WERI-Rb-1 (cell line): ENCODE results near the gene KIF20B.
A peak's percentile ranks its signal among the peaks of the same experiment; 100 is the strongest.

Source experiments
- DNase-seq: peaks from one replicate; pipeline ENCODE4 v3.0.0-alpha.2; 2020
- H3K27ac ChIP-seq: fragments of 250-450 bp; sonication (Bioruptor Pico); 2 replicates; pipeline ENCODE4 v1.5.1; 2020; ENCODE audit warnings: mild to moderate bottlenecking, moderate library complexity
- H3K27me3 ChIP-seq: fragments of 250-450 bp; sonication (Bioruptor Pico); 2 replicates; pipeline ENCODE4 v1.5.1; 2021; ENCODE audit warnings: mild to moderate bottlenecking, low read depth, moderate library complexity; ENCODE audit not compliant: insufficient read depth, severe bottlenecking
- H3K36me3 ChIP-seq: fragments of 250-450 bp; sonication (Bioruptor Pico); 2 replicates; pipeline ENCODE4 v1.5.1; 2020; ENCODE audit warnings: mild to moderate bottlenecking, moderate library complexity
- H3K4me3 ChIP-seq: 2 replicates; pipeline ENCODE4 v1.5.1; 2011; ENCODE audit warnings: low read depth, mild to moderate bottlenecking, control low read depth, low read length
- H3K9me3 ChIP-seq: fragments of 250-450 bp; sonication (Bioruptor Pico); 2 replicates; pipeline ENCODE4 v1.5.1; 2021; ENCODE audit warnings: mild to moderate bottlenecking, moderate library complexity; ENCODE audit not compliant: severe bottlenecking
- TF ChIP-seq, protein P1 (sequence below): IDR thresholded peaks from 2 replicates; pipeline ENCODE4 v1.5.1; 2011; ENCODE audit warnings: low read depth, mild to moderate bottlenecking, control low read depth, inconsistent platforms, low read length

Gene KIF20B

DNA sequence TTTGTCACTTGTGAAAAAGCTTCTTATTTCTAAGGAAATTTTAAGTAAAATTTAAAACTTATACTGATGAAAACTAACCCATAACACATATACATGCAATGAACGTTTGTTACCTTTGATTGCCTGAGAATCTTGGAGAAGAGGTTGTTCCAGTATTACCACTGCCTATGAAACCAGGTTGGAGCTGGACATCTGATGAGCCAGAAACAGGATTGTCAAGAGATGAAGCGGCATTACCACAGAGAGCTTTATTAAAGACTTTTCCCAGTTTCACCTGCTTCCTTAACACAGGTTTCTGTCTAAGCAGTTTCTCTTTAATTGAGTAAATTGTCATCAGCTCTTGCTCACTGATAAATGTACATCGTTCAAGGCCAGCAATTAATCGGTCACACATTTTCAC lies 9.0 kb upstream of the KIF20B start:
- H3K27me3 ChIP-seq, result no peaks in the 10 kb centered on the region

DNA sequence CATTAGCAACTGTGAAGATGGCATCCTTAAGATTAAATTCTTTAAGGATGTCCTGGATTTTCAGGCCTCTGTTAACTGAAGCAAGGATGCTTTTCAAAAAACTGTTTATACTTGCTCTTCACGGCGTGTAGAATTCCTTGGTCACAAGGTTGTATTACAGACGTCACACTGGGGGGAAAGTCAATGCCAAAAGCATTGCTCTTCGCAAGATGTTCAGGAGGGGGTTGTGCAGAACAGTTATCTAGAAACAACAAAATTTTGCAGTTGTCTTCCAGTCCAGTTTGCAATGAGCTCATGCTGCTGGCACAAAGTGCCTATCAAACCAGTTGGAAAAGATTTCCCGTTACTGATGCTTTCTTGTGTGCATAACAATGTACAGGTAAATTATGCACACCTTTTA lies 8.2 kb upstream of the KIF20B start:
- H3K27ac ChIP-seq, result no peak overlapping the region
- H3K9me3 ChIP-seq, result no peaks in the 10 kb centered on the region
- no peaks in the 10 kb centered on the region for H3K36me3 ChIP-seq
- no peaks in the 10 kb centered on the region for H3K27me3 ChIP-seq
- H3K4me3 ChIP-seq, result no peak overlapping the region
- DNase-seq, result no peak
- TF ChIP-seq, protein P1, sequence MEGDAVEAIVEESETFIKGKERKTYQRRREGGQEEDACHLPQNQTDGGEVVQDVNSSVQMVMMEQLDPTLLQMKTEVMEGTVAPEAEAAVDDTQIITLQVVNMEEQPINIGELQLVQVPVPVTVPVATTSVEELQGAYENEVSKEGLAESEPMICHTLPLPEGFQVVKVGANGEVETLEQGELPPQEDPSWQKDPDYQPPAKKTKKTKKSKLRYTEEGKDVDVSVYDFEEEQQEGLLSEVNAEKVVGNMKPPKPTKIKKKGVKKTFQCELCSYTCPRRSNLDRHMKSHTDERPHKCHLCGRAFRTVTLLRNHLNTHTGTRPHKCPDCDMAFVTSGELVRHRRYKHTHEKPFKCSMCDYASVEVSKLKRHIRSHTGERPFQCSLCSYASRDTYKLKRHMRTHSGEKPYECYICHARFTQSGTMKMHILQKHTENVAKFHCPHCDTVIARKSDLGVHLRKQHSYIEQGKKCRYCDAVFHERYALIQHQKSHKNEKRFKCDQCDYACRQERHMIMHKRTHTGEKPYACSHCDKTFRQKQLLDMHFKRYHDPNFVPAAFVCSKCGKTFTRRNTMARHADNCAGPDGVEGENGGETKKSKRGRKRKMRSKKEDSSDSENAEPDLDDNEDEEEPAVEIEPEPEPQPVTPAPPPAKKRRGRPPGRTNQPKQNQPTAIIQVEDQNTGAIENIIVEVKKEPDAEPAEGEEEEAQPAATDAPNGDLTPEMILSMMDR, result no peak

More for the DNA sequence above, 9.0 kb upstream of the KIF20B start:
- H3K27ac ChIP-seq, result no peak overlapping the region
- H3K4me3 ChIP-seq, result no peak overlapping the region
- H3K36me3 ChIP-seq, result no peaks in the 10 kb centered on the region
- H3K9me3 ChIP-seq, result no peaks in the 10 kb centered on the region
- no peak for DNase-seq
- TF ChIP-seq, protein P1, result no peak

DNA sequence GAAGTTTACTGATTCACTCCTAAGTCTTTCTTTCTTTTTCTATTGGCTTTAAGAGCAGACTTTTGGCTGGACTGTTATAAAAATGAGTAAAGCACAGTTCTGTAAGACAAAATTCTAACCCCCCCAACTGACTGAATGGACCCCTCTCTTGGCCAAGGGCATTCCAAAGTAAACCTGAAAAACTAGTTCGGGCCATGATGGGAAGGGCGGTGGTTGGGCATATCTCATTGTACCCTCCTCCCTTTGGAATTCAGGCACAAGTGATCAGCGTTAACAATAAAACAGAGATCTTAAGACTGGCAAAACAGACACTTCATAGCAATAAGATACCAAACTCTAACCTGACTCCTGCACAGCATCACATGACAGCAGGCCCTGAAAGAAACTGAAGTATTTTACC lies 6.1 kb upstream of the KIF20B start:
- TF ChIP-seq, protein P1, result no peak
- DNase-seq, result no peak
- Histone ChIP-seq H3K36me3 (no peaks in the 10 kb centered on the region), H3K27ac (no peak overlapping the region), H3K9me3 (no peaks in the 10 kb centered on the region), H3K27me3 (no peaks in the 10 kb centered on the region), H3K4me3 (no peak overlapping the region)

DNA sequence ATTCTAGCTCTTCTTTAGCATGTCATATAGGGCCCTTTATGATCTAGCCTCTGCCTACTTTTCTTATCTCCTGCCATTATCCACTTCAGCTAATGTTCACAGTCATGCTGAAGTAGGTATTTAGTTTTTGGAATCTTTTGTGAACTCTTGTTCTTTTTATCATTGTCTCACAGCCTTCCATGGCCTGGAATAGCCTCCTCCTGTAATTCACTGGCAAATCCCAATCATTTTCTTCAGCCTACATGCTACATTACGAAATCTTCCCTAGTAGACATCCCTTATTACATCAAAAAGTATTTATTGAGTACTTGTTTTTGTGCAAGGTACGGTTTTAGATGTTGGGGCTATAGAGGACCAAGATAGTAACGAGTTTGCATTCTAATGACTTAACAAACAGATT lies 3.4 kb upstream of the KIF20B start:
- Histone ChIP-seq H3K9me3 (no peaks in the 10 kb centered on the region), H3K27ac (no peak overlapping the region), H3K4me3 (no peak overlapping the region), H3K36me3 (no peaks in the 10 kb centered on the region; the same call in 1 of the 2 replicates), H3K27me3 (no peaks in the 10 kb centered on the region)
- TF ChIP-seq, protein P1, result no peak
- no peak for DNase-seq

DNA sequence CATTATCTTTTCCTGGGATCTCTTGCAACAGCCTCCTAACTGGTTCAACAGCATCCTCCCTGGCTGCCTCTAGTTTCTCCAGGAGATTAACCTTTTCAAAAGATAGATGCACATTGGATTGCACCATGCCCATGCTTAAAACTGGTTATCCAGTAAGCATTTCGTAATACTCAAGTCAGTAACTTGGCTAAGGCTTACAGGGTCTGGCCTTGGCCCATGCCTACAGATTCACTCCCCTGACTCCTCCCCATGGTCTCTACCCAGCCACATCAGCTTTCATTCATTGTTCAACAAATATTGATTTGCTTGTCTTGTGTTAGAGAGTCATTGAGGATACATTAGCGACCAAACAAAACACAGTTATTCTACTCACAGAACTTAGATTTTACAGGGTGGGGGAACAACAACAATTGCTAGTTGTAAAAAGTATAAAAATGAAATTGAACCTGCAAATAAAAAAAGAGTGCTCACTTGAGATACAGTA lies 1.8 kb upstream of the KIF20B start:
- TF ChIP-seq, protein P1, result no peak
- no peak for DNase-seq

DNA sequence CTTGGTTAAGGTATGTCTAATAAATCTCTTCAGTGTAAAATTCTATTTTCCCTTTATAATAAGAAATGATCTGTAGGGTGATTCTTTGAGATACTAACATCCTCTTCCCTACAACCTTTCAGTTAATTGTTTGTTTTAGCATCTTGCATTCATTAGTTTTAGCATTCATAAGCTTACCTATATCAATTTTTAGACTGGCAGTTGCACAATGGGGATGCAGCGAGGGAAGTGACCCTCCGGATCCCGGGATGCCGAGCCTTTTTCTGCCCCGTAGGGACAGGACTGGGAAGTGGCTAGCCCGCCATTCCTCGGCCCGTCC lies 508 bp upstream of the KIF20B start:
- DNase-seq, result no peak

More for the DNA sequence above, 1.8 kb upstream of the KIF20B start:
- Histone ChIP-seq H3K4me3 (no peak overlapping the region), H3K9me3 (no peaks in the 10 kb centered on the region), H3K27me3 (no peaks in the 10 kb centered on the region), H3K36me3 (no peaks in the 10 kb centered on the region; the same call in 1 of the 2 replicates), H3K27ac (no peak overlapping the region)

More for the DNA sequence above, 508 bp upstream of the KIF20B start:
- H3K9me3 ChIP-seq, result no peaks in the 10 kb centered on the region
- no peaks in the 10 kb centered on the region for H3K27me3 ChIP-seq
- H3K27ac ChIP-seq, result peak overlapping the region; percentile 89
- H3K4me3 ChIP-seq, result peak overlapping the region; percentile 88
- TF ChIP-seq, protein P1, result no peak
- peaks cover 6% of the 10 kb centered on the region for H3K36me3 ChIP-seq
